DOHH2 (cell line): ENCODE data around the gene RTF2.
A peak's percentile ranks its signal among the peaks of the same experiment; 100 is the strongest.

Experiments
- H3F3A ChIP-seq: fragments of 200-600 bp; sonication (generic), shearing (Covaris generic); 2 replicates; pipeline ENCODE4 v1.6.0; 2016; ENCODE audit warnings: antibody characterized with exemption, mild to moderate bottlenecking; ENCODE audit not compliant: control insufficient read depth, insufficient read depth
- H3K27ac ChIP-seq: fragments of 200-600 bp; sonication (generic); 2 replicates; pipeline ENCODE4 v1.5.1; 2014; ENCODE audit warnings: low read depth, mild to moderate bottlenecking, low read length, moderate library complexity
- H3K27me3 ChIP-seq: fragments of 200-600 bp; sonication (generic); 2 replicates; pipeline ENCODE4 v1.6.1; 2014; ENCODE audit warnings: mild to moderate bottlenecking, low read length, mixed read lengths; ENCODE audit not compliant: control insufficient read depth
- H3K36me3 ChIP-seq: fragments of 200-600 bp; sonication (generic); 2 replicates; pipeline ENCODE4 v1.6.1; 2014; ENCODE audit warnings: mild to moderate bottlenecking, low read length, moderate library complexity, mixed read lengths; ENCODE audit not compliant: control insufficient read depth
- H3K4me1 ChIP-seq: fragments of 200-600 bp; sonication (generic); 2 replicates; pipeline ENCODE4 v1.6.1; 2014; ENCODE audit warnings: mild to moderate bottlenecking, low read length, mixed read lengths; ENCODE audit not compliant: control insufficient read depth
- H3K4me2 ChIP-seq: fragments of 200-600 bp; sonication (generic); 2 replicates; pipeline ENCODE4 v1.6.0; 2014; ENCODE audit warnings: mild to moderate bottlenecking, low read length, moderate library complexity
- H3K4me3 ChIP-seq: fragments of 200-600 bp; sonication (generic); 2 replicates; pipeline ENCODE4 v1.5.1; 2014; ENCODE audit warnings: mild to moderate bottlenecking, low read length, mixed read lengths
- H3K79me2 ChIP-seq: fragments of 200-600 bp; sonication (generic); 2 replicates; pipeline ENCODE4 v1.6.1; 2014; ENCODE audit warnings: mild to moderate bottlenecking, low read length, mixed read lengths; ENCODE audit not compliant: control insufficient read depth
- H3K9me2 ChIP-seq: fragments of 200-600 bp; sonication (generic); replicated peaks from 2 replicates; pipeline ENCODE4 v1.6.1; 2014; ENCODE audit warnings: mild to moderate bottlenecking, low read length, mixed read lengths; ENCODE audit not compliant: control insufficient read depth
- H3K9me3 ChIP-seq: fragments of 200-600 bp; sonication (generic); 2 replicates; pipeline ENCODE4 v1.6.1; 2014; ENCODE audit warnings: antibody characterized with exemption, low read length, mixed read lengths; ENCODE audit not compliant: control insufficient read depth, insufficient read depth
- H4K20me1 ChIP-seq: fragments of 200-600 bp; sonication (generic); 2 replicates; pipeline ENCODE4 v1.6.0; 2014; ENCODE audit warnings: low read depth, mild to moderate bottlenecking, antibody characterized with exemption, low read length, moderate library complexity; ENCODE audit not compliant: control insufficient read depth, insufficient read depth
- EZH2phosphoT487 ChIP-seq: fragments of 200-600 bp; sonication (generic); IDR thresholded peaks from 2 replicates; pipeline ENCODE4 v1.6.1; 2017; ENCODE audit warnings: borderline replicate concordance, mild to moderate bottlenecking, antibody characterized with exemption, low read length, moderate library complexity, mixed read lengths
- TF ChIP-seq, protein P1 (sequence below): fragments of 200-600 bp; sonication (generic); IDR thresholded peaks from one replicate; pipeline ENCODE4 v1.5.1; 2014; ENCODE audit warnings: antibody characterized with exemption, mild to moderate bottlenecking, low read depth, low read length; ENCODE audit not compliant: poor library complexity, severe bottlenecking

The RTF2 gene

DNA sequence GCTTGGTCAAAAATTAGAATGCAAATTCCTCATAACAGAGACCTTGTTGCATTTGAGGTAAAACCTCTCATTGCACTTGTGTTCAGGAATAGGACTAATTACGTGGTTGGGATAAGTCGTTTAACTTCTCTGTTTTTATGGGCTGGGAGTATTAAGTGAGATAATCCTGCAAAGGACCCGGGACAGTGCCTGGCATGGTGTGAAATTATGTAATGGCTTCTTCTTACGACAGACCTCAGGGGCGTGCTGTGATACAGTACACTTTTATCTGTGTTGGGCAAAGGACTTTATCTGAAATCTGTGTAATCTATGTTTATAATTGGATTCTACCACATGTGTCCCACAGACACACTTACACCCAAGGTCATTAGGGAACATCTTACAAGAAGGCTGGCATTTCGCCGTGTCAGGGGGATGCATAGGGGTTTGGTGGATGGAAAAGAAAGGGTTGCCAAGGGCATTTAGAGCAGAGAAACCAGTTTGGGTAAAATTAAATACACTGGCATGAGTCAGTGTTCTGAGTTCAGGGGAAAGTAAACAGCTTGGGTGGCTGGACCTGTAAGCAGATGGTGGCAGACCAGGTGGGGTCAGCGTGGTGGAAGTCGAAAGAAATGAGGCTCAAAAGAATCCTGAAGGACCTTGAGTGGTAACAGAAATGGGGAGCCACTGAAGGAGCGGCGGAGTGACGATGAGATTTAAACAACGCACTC lies 17.2 kb upstream of the RTF2 start:
- H3K4me3 ChIP-seq: no peak overlapping the region
- no peaks in the 10 kb centered on the region for H3F3A ChIP-seq
- no peak overlapping the region for H3K27ac ChIP-seq
- no peaks in the 10 kb centered on the region for H3K79me2 ChIP-seq
- H3K27me3 ChIP-seq: no peaks in the 10 kb centered on the region
- H3K4me2 ChIP-seq: no peak overlapping the region
- no peaks in the 10 kb centered on the region for H3K36me3 ChIP-seq
- H3K4me1 ChIP-seq: peaks cover 15% of the 10 kb centered on the region
- no peak for TF ChIP-seq EZH2phosphoT487
- TF ChIP-seq, protein P1, sequence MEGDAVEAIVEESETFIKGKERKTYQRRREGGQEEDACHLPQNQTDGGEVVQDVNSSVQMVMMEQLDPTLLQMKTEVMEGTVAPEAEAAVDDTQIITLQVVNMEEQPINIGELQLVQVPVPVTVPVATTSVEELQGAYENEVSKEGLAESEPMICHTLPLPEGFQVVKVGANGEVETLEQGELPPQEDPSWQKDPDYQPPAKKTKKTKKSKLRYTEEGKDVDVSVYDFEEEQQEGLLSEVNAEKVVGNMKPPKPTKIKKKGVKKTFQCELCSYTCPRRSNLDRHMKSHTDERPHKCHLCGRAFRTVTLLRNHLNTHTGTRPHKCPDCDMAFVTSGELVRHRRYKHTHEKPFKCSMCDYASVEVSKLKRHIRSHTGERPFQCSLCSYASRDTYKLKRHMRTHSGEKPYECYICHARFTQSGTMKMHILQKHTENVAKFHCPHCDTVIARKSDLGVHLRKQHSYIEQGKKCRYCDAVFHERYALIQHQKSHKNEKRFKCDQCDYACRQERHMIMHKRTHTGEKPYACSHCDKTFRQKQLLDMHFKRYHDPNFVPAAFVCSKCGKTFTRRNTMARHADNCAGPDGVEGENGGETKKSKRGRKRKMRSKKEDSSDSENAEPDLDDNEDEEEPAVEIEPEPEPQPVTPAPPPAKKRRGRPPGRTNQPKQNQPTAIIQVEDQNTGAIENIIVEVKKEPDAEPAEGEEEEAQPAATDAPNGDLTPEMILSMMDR: no peak
- H4K20me1 ChIP-seq: no peaks in the 10 kb centered on the region
- H3K9me2 ChIP-seq: no peaks in the 10 kb centered on the region
- no peaks in the 10 kb centered on the region for H3K9me3 ChIP-seq

DNA sequence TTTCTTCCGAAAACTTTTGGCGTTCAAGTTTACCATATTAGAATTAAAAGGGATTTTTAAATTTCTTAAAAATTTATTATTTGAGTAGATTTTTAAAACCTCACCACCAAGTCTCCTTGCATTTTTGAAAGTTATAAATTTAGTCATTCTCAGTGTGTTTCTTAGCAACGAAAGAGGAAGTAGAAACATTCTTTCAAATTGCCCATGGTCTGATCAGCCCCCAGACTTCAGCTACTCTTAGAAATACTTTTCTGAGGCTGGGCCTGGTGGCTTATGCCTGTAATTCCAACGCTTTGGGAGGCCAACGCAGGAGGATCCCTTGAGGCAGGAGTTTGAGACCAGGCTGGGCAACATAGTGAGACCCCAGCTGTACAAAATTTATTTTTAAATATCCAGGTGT lies 15.1 kb upstream of the RTF2 start:
- H3K9me2 ChIP-seq: no peaks in the 10 kb centered on the region
- H3K27ac ChIP-seq: no peak overlapping the region
- H3K79me2 ChIP-seq: no peaks in the 10 kb centered on the region
- H3F3A ChIP-seq: no peaks in the 10 kb centered on the region
- H4K20me1 ChIP-seq: no peaks in the 10 kb centered on the region
- H3K4me1 ChIP-seq: peaks cover 15% of the 10 kb centered on the region
- no peaks in the 10 kb centered on the region for H3K36me3 ChIP-seq
- H3K27me3 ChIP-seq: no peaks in the 10 kb centered on the region
- H3K4me3 ChIP-seq: peak overlapping the region; percentile 37; the same call in 1 of the 2 replicates
- peak overlapping the region; percentile 61 for H3K4me2 ChIP-seq
- H3K9me3 ChIP-seq: no peaks in the 10 kb centered on the region
- TF ChIP-seq, protein P1: no peak
- no peak for TF ChIP-seq EZH2phosphoT487

DNA sequence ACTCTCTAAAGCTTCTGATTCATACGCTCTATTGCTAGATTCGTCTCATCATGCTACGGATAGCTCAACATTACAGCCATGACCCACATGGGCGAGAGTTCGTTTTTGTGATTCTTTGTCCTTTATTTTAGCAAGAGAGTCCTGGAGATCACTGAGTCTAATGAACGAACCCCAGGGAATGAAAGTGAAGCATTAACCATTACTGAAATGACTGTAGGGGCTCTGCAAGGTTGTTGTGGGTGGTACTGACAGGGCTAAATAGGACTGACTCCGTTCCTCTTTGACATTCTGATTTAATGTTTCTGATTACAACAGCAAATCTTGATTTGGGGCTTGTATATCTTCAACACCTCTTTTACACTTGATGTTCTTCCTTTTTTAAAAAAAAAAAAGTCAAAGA lies 13.7 kb upstream of the RTF2 start:
- H3K27me3 ChIP-seq: no peaks in the 10 kb centered on the region; the same call in 1 of the 2 replicates
- H3K36me3 ChIP-seq: no peaks in the 10 kb centered on the region
- no peaks in the 10 kb centered on the region for H4K20me1 ChIP-seq
- TF ChIP-seq, protein P1: no peak
- no peak for TF ChIP-seq EZH2phosphoT487
- no peaks in the 10 kb centered on the region for H3K9me3 ChIP-seq
- H3K4me2 ChIP-seq: no peak overlapping the region
- H3F3A ChIP-seq: no peaks in the 10 kb centered on the region
- H3K9me2 ChIP-seq: no peaks in the 10 kb centered on the region
- H3K27ac ChIP-seq: no peak overlapping the region
- no peak overlapping the region for H3K4me3 ChIP-seq
- H3K79me2 ChIP-seq: no peaks in the 10 kb centered on the region
- peaks cover 15% of the 10 kb centered on the region for H3K4me1 ChIP-seq
